OCI-LY7 (cell line): Measurements from ENCODE around the gene DCTN3. TPM values are rescaled to one million over a fixed set of nuclear protein-coding genes. Genes with fewer than 3 reads are reported as not detected.

Experiments
- BruUV-seq: library from RNA; stranded (reverse); fragments of 400-500 nt; replicated peaks from 2 replicates; lab custom pipeline; 2021; lab: Mats Ljungman, UMichigan
- CTCF ChIA-PET: fragments of 300-600 bp; sonication (Branson Sonifier 250); formaldehyde crosslinking; loops from one replicate; lab custom pipeline; 2022; ENCODE audit warnings: antibody characterized with exemption; ENCODE audit not compliant: unreplicated experiment; lab: Charles Lee
- POLR2A ChIA-PET: fragments of 300-600 bp; sonication (Branson Sonifier 250); formaldehyde crosslinking; loops from one replicate; lab custom pipeline; 2022; ENCODE audit warnings: antibody characterized with exemption; lab: Charles Lee
- DNase-seq: peaks from one replicate; pipeline ENCODE4 v3.0.0-alpha.2; 2015; ENCODE audit warnings: low spot score
- H2AFZ ChIP-seq: fragments of 200-600 bp; sonication (generic), shearing (Covaris generic); 2 replicates; pipeline ENCODE4 v1.6.1; 2014; ENCODE audit warnings: mild to moderate bottlenecking, antibody characterized with exemption, low read length, moderate library complexity
- H3K27ac ChIP-seq: fragments of 200-600 bp; sonication (generic); 2 replicates; pipeline ENCODE4 v1.5.1; 2014; ENCODE audit warnings: mixed run types, low read depth, mild to moderate bottlenecking, moderate library complexity, low read length, inconsistent platforms; ENCODE audit not compliant: poor library complexity, severe bottlenecking
- H3K36me3 ChIP-seq: fragments of 200-600 bp; sonication (generic); 2 replicates; pipeline ENCODE4 v1.6.1; 2014; ENCODE audit warnings: mild to moderate bottlenecking, antibody characterized with exemption, low read length, moderate library complexity, mixed read lengths; ENCODE audit not compliant: insufficient read depth
- H3K4me1 ChIP-seq: fragments of 200-600 bp; sonication (generic); 2 replicates; pipeline ENCODE4 v1.5.1; 2014; ENCODE audit warnings: mild to moderate bottlenecking, low read length; ENCODE audit not compliant: insufficient read depth, poor library complexity, severe bottlenecking
- H3K4me2 ChIP-seq: fragments of 200-600 bp; sonication (generic); 2 replicates; pipeline ENCODE4 v1.6.1; 2014; ENCODE audit warnings: mild to moderate bottlenecking, low read length
- H3K4me3 ChIP-seq: fragments of 200-600 bp; sonication (generic); 2 replicates; pipeline ENCODE4 v1.5.1; 2014; ENCODE audit warnings: mild to moderate bottlenecking, low read depth, low read length; ENCODE audit not compliant: poor library complexity, severe bottlenecking
- H3K79me2 ChIP-seq: fragments of 200-600 bp; sonication (generic); 2 replicates; pipeline ENCODE4 v1.6.1; 2016; ENCODE audit warnings: low read depth, mild to moderate bottlenecking, low read length, moderate library complexity, mixed read lengths; ENCODE audit not compliant: insufficient read depth
- H3K9me2 ChIP-seq: fragments of 200-600 bp; sonication (generic); 2 replicates; pipeline ENCODE4 v1.6.1; 2016; ENCODE audit warnings: mild to moderate bottlenecking, low read length, mixed read lengths; ENCODE audit not compliant: insufficient read depth
- H3K9me3 ChIP-seq: fragments of 200-600 bp; sonication (generic); 2 replicates; pipeline ENCODE4 v1.6.1; 2014; ENCODE audit warnings: mild to moderate bottlenecking, mixed run types, low read length, mixed read lengths
- H4K20me1 ChIP-seq: fragments of 200-600 bp; sonication (generic); 2 replicates; pipeline ENCODE4 v1.6.1; 2014; ENCODE audit warnings: mild to moderate bottlenecking, antibody characterized with exemption, low read length, moderate library complexity, mixed read lengths; ENCODE audit not compliant: insufficient read depth
- EZH2phosphoT487 ChIP-seq: fragments of 200-600 bp; sonication (generic); IDR thresholded peaks from 2 replicates; pipeline ENCODE4 v1.6.1; 2018; ENCODE audit warnings: low read depth, borderline replicate concordance, mild to moderate bottlenecking, mixed run types, antibody characterized with exemption, low read length, moderate library complexity, mixed read lengths
- intact Hi-C: fragments of 100-400 bp; cut with micrococcal nuclease; formaldehyde crosslinking; loops from one replicate; pipeline ENCODE4 v1.10.0; 2022; ENCODE audit not compliant: unreplicated experiment
- total RNA-seq, 2 experiments: library from RNA; depleted of rRNA in 1 of 2; stranded (reverse); fragments of >200 nt in 1 of 2; shearing (Covaris generic) in 1 of 2; gene quantifications; 2 replicates each; pipeline ENCODE4 v1.2.3, GENCODE V29; 2014 to 2022
- TF ChIP-seq, protein P1 (sequence below): fragments of 200-600 bp; sonication (generic); conservative IDR thresholded peaks from 2 replicates; pipeline ENCODE4 v1.5.1; 2014; ENCODE audit warnings: mild to moderate bottlenecking, antibody characterized with exemption, low read length, moderate library complexity, mixed read lengths

The DCTN3 gene
- total RNA-seq, 2 experiments from 2014 or later: 79.7 to 84.2 TPM

GRCh38 chr9:34599546-34599945, 20.7 kb downstream of the DCTN3 start:
- ChIA-PET CTCF (no interaction called here), POLR2A (no interaction called here)
- Histone ChIP-seq H3K79me2 (no peaks in the 10 kb centered on the region), H3K9me3 (no peaks in the 10 kb centered on the region), H3K36me3 (no peaks in the 10 kb centered on the region), H3K9me2 (no peaks in the 10 kb centered on the region), H3K4me1 (no peaks in the 10 kb centered on the region), H2AFZ (no peak overlapping the region), H3K27ac (no peak overlapping the region), H3K4me2 (no peak overlapping the region), H4K20me1 (no peaks in the 10 kb centered on the region), H3K4me3 (no peak overlapping the region)
- TF ChIP-seq EZH2phosphoT487: no peak
- TF ChIP-seq, protein P1, sequence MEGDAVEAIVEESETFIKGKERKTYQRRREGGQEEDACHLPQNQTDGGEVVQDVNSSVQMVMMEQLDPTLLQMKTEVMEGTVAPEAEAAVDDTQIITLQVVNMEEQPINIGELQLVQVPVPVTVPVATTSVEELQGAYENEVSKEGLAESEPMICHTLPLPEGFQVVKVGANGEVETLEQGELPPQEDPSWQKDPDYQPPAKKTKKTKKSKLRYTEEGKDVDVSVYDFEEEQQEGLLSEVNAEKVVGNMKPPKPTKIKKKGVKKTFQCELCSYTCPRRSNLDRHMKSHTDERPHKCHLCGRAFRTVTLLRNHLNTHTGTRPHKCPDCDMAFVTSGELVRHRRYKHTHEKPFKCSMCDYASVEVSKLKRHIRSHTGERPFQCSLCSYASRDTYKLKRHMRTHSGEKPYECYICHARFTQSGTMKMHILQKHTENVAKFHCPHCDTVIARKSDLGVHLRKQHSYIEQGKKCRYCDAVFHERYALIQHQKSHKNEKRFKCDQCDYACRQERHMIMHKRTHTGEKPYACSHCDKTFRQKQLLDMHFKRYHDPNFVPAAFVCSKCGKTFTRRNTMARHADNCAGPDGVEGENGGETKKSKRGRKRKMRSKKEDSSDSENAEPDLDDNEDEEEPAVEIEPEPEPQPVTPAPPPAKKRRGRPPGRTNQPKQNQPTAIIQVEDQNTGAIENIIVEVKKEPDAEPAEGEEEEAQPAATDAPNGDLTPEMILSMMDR: no peak
- DNase-seq: no peak
- intact Hi-C loops: no loop called here
- BruUV-seq: no TSS peak

DNA sequence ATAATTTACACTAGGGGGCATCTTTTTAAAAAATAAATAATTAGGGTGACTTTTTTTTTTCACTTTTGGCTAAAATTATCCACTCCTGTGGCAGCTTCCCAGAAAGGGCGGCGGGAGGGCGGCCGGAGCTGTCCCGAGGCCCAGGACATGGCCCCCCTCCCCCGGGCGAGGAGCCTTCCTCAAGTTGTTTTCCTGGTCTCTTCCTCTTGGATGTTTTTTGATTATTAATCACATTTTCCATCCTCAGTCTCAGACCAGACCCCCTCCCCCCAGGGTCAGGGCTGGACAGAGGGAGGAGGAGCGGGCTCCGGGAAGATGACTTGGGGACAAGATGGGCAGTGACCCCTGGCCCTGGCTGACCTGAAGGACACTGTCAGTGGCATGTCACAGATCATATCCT, 26.1 kb downstream of the DCTN3 start:
- Histone ChIP-seq H3K79me2 (no peaks in the 10 kb centered on the region), H3K4me3 (no peak overlapping the region), H3K4me2 (no peak overlapping the region), H3K4me1 (no peaks in the 10 kb centered on the region), H3K9me2 (no peaks in the 10 kb centered on the region), H3K36me3 (no peaks in the 10 kb centered on the region), H4K20me1 (no peaks in the 10 kb centered on the region), H2AFZ (no peak overlapping the region), H3K9me3 (no peaks in the 10 kb centered on the region), H3K27ac (no peak overlapping the region)
- no peak for DNase-seq
- TF ChIP-seq, protein P1: no peak
- TF ChIP-seq EZH2phosphoT487: no peak
- ChIA-PET POLR2A (no interaction called here), CTCF (no interaction called here)
- intact Hi-C loops: no loop called here
- no TSS peak for BruUV-seq

DNA sequence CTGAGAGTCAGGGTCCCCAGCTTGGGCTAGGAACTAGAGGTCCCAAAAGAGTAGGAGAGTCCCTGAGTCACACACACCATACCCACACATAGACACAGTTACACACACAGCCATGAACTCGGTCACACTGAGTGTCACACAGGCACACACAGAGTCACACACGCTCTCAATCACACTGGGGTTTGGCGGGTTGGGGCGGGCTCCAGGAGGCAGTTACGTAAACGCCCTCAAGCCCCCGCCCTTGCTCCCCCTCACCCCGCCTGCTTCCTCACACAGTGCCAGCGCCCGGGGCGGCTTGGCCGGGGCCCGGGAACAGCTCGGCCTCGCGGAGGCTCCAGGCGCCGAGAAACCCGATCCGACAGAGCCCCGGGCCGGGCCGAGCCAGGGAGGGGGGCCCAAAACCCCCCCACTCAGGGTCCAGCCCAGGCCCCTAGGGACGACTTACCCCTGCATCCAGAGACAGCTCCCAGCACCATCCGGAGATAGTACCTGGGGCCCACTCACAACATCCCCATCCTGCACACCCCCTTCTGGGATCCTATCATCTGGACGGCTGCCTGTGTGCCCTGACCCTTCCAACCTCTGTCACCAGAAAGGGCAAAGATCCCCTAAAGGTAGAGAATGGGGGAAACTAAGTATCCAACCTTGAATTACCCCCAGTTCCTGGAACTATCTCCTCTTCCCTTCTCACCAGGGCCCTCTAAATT, 27.2 kb downstream of the DCTN3 start:
- intact Hi-C loops: loop anchor here (1.0 to 2.0 kb wide), 2 partner anchors 45 to 156 kb away; no protein-coding TSS in a partner anchor
- Histone ChIP-seq H3K36me3 (no peaks in the 10 kb centered on the region), H4K20me1 (no peaks in the 10 kb centered on the region; the same call in 1 of the 2 replicates), H3K4me2 (no peak overlapping the region), H3K4me3 (no peak overlapping the region), H3K4me1 (no peaks in the 10 kb centered on the region), H3K79me2 (no peaks in the 10 kb centered on the region), H3K9me3 (no peaks in the 10 kb centered on the region), H2AFZ (no peak overlapping the region), H3K9me2 (no peaks in the 10 kb centered on the region), H3K27ac (no peak overlapping the region)
- CTCF ChIA-PET: interaction anchor here (1.0 kb wide), 1 partner anchor 190 kb away, joined by 3 read pairs; no protein-coding TSS in a partner anchor
- no peak for DNase-seq
- TF ChIP-seq EZH2phosphoT487: no peak
- TF ChIP-seq, protein P1: no peak
- BruUV-seq: no TSS peak
- POLR2A ChIA-PET: no interaction called here
